Activated CD8-positive, alpha-beta T cell treated with anti-CD3 and anti-CD28 coated beads, Interleukin-2, amount 10 ng/mL, durations not matched to agents 7 days and 5 days (primary cell): ENCODE data around the gene CCDC88B. TPM values are rescaled to one million over a fixed set of nuclear protein-coding genes. Genes with fewer than 3 reads are reported as not detected.
"Not testable (repeated sequence)": the region's sequence is repeated elsewhere in the genome, so short reads cannot be mapped to it uniquely, and the experiment has no call there.

Experiments used
- ATAC-seq: fragments of 150-1000 bp; cut with Tn5 transposase; one replicate; pipeline ENCODE4 v1.10.0; 2021; ENCODE audit warnings: moderate library complexity
- CTCF ChIA-PET: fragments of 350-600 bp; sonication (Branson Sonifier 250); formaldehyde crosslinking; loops from one replicate; lab custom pipeline; 2021; ENCODE audit warnings: antibody characterized with exemption; lab: Charles Lee
- POLR2A ChIA-PET: fragments of 350-600 bp; sonication (Branson Sonifier 250); formaldehyde crosslinking; loops from one replicate; lab custom pipeline; 2021; ENCODE audit warnings: antibody characterized with exemption; lab: Charles Lee
- DNase-seq: peaks from one replicate; pipeline ENCODE4 v3.0.0-alpha.2; 2020
- H3K27ac Mint-ChIP-seq: one replicate; pipeline ENCODE4 v1.8.0; 2021; ENCODE audit warnings: mild to moderate bottlenecking, mixed read lengths
- H3K27me3 Mint-ChIP-seq: one replicate; pipeline ENCODE4 v1.8.0; 2021; ENCODE audit warnings: low read depth, mixed read lengths
- H3K36me3 Mint-ChIP-seq: one replicate; pipeline ENCODE4 v1.8.0; 2021; ENCODE audit warnings: low read depth, mixed read lengths
- H3K4me1 Mint-ChIP-seq: one replicate; pipeline ENCODE4 v1.8.0; 2021; ENCODE audit warnings: low read depth, mixed read lengths
- H3K4me3 Mint-ChIP-seq: one replicate; pipeline ENCODE4 v1.8.0; 2021; ENCODE audit warnings: mild to moderate bottlenecking, mixed read lengths
- H3K9me3 Mint-ChIP-seq: one replicate; pipeline ENCODE4 v1.8.0; 2022; ENCODE audit warnings: mixed read lengths; ENCODE audit not compliant: insufficient read depth
- total RNA-seq, 2 experiments: library from RNA; stranded (reverse); gene quantifications; one replicate each; pipeline ENCODE4 v1.2.3, GENCODE V29; 2021

Gene CCDC88B
- total RNA-seq, 2 experiments from 2014 or later, result 127 TPM

GRCh38 chr11:64306563-64306875, 33.5 kb upstream of the CCDC88B start:
- ATAC-seq (no peak), DNase-seq (no peak)
- Mint-ChIP-seq H3K27me3 (no peaks in the 10 kb centered on the region), H3K9me3 (no peaks in the 10 kb centered on the region), H3K4me3 (peak overlapping the region; percentile 95), H3K4me1 (peaks cover 52% of the 10 kb centered on the region), H3K27ac (peak overlapping the region; percentile 91), H3K36me3 (peaks cover 23% of the 10 kb centered on the region)
- ChIA-PET CTCF (interaction anchor here (1.9 kb wide), 1 partner anchor 25 kb away, joined by 7 read pairs; no protein-coding TSS in a partner anchor), POLR2A (interaction anchor here (0.7 to 5.5 kb wide), 2 partner anchors 11 to 35 kb away, joined by 4 to 39 read pairs; partner anchors contain the start of genes PRDX5 and TRMT112)

GRCh38 chr11:64306876-64307622, 33.0 kb upstream of the CCDC88B start:
- CTCF ChIA-PET, result interaction anchor here (1.3 to 1.9 kb wide), 2 partner anchors 11 to 24 kb away, joined by 4 to 7 read pairs; partner anchors contain the start of genes PRDX5 and TRMT112
- H3K27me3 Mint-ChIP-seq, result no peaks in the 10 kb centered on the region
- peak overlapping the region; percentile 91 for H3K27ac Mint-ChIP-seq
- H3K9me3 Mint-ChIP-seq, result no peaks in the 10 kb centered on the region
- H3K4me3 Mint-ChIP-seq, result peak overlapping the region; percentile 95
- POLR2A ChIA-PET, result interaction anchor here (0.7 to 5.5 kb wide), 2 partner anchors 10 to 36 kb away, joined by 4 to 39 read pairs; partner anchors contain the start of genes PRDX5 and TRMT112
- DNase-seq (no peak), ATAC-seq (no peak)
- peaks cover 49% of the 10 kb centered on the region for H3K4me1 Mint-ChIP-seq
- peaks cover 23% of the 10 kb centered on the region for H3K36me3 Mint-ChIP-seq

- not testable (repeated sequence) for DNase-seq, ATAC-seq, H3K9me3 Mint-ChIP-seq, H3K27me3 Mint-ChIP-seq
- CTCF ChIA-PET, result interaction anchor here (1.3 to 1.9 kb wide), 2 partner anchors 10 to 24 kb away, joined by 4 to 7 read pairs; partner anchors contain the start of genes PRDX5 and TRMT112
- peak overlapping the region; percentile 22 for H3K4me3 Mint-ChIP-seq
- H3K27ac Mint-ChIP-seq, result peak overlapping the region; percentile 30
- peaks cover 54% of the 10 kb centered on the region for H3K4me1 Mint-ChIP-seq
- peaks cover 28% of the 10 kb centered on the region for H3K36me3 Mint-ChIP-seq
- POLR2A ChIA-PET, result interaction anchor here (0.7 to 5.5 kb wide), 2 partner anchors 10 to 1472 kb away, joined by 3 to 39 read pairs; partner anchors contain the start of genes PRDX5 and TRMT112
Observed at GRCh38 chr11:64307795-64308194, 32.2 kb upstream of the CCDC88B start.

GRCh38 chr11:64312947-64313346, 27.1 kb upstream of the CCDC88B start:
- CTCF ChIA-PET, result interaction anchor here (1.2 to 1.3 kb wide), 2 partner anchors 9 to 19 kb away, joined by 3 to 6 read pairs; no protein-coding TSS in a partner anchor
- peaks cover 46% of the 10 kb centered on the region for H3K36me3 Mint-ChIP-seq
- POLR2A ChIA-PET, result no interaction called here
- DNase-seq (no peak), ATAC-seq (no peak)
- no peak overlapping the region for H3K4me3 Mint-ChIP-seq
- no peaks in the 10 kb centered on the region for H3K9me3 Mint-ChIP-seq
- peak overlapping the region; percentile 60 for H3K27ac Mint-ChIP-seq
- no peaks in the 10 kb centered on the region for H3K27me3 Mint-ChIP-seq
- peaks cover 38% of the 10 kb centered on the region for H3K4me1 Mint-ChIP-seq

GRCh38 chr11:64313491-64314145, 26.4 kb upstream of the CCDC88B start:
- Mint-ChIP-seq H3K4me3 (no peak overlapping the region), H3K36me3 (peaks cover 46% of the 10 kb centered on the region), H3K27me3 (no peaks in the 10 kb centered on the region), H3K9me3 (no peaks in the 10 kb centered on the region), H3K27ac (peak overlapping the region; percentile 60), H3K4me1 (peaks cover 43% of the 10 kb centered on the region)
- no peak for DNase-seq
- no peak for ATAC-seq
- ChIA-PET POLR2A (no interaction called here), CTCF (interaction anchor here (1.2 to 1.3 kb wide), 2 partner anchors 9 to 18 kb away, joined by 3 to 6 read pairs; no protein-coding TSS in a partner anchor)

- Mint-ChIP-seq H3K27me3 (no peaks in the 10 kb centered on the region), H3K4me3 (no peak overlapping the region), H3K27ac (no peak overlapping the region), H3K9me3 (no peaks in the 10 kb centered on the region), H3K36me3 (peaks cover 45% of the 10 kb centered on the region), H3K4me1 (peaks cover 49% of the 10 kb centered on the region)
- DNase-seq, result no peak
- ChIA-PET POLR2A (no interaction called here), CTCF (no interaction called here)
- no peak for ATAC-seq
Observed at GRCh38 chr11:64314146-64314804, 25.7 kb upstream of the CCDC88B start.

- H3K27ac Mint-ChIP-seq, result peak overlapping the region; percentile 12
- peaks cover 43% of the 10 kb centered on the region for H3K36me3 Mint-ChIP-seq
- ATAC-seq (no peak), DNase-seq (no peak)
- no peak overlapping the region for H3K4me3 Mint-ChIP-seq
- no peaks in the 10 kb centered on the region for H3K27me3 Mint-ChIP-seq
- ChIA-PET POLR2A (no interaction called here), CTCF (no interaction called here)
- peaks cover 53% of the 10 kb centered on the region for H3K4me1 Mint-ChIP-seq
- no peaks in the 10 kb centered on the region for H3K9me3 Mint-ChIP-seq
Observed at GRCh38 chr11:64314805-64315561, 25.0 kb upstream of the CCDC88B start.

GRCh38 chr11:64315667-64316526, 24.1 kb upstream of the CCDC88B start:
- Mint-ChIP-seq H3K27ac (peak overlapping the region; percentile 100), H3K4me1 (peaks cover 57% of the 10 kb centered on the region), H3K36me3 (peaks cover 45% of the 10 kb centered on the region), H3K4me3 (peak overlapping the region; percentile 89)
- not testable (repeated sequence) for H3K27me3 Mint-ChIP-seq, DNase-seq, ATAC-seq, H3K9me3 Mint-ChIP-seq
- POLR2A ChIA-PET, result interaction anchor here (2.5 to 3.9 kb wide), 5 partner anchors 10 to 109 kb away, joined by 18 to 44 read pairs (median 37); partner anchors contain the start of genes CCDC88B, ESRRA and FERMT3
- CTCF ChIA-PET, result interaction anchor here (1.0 to 5.3 kb wide), 6 partner anchors 13 to 133 kb away, joined by 3 to 137 read pairs (median 14); partner anchors contain the start of genes ESRRA and FERMT3

- no peaks in the 10 kb centered on the region for H3K9me3 Mint-ChIP-seq
Observed at GRCh38 chr11:64316672-64317324, 23.2 kb upstream of the CCDC88B start.

More at GRCh38 chr11:64316672-64317324, 23.2 kb upstream of the CCDC88B start:
- peak overlapping the region; percentile 100 for H3K27ac Mint-ChIP-seq
- peaks cover 47% of the 10 kb centered on the region for H3K36me3 Mint-ChIP-seq
- ChIA-PET POLR2A (interaction anchor here (0.7 to 3.9 kb wide), 18 partner anchors 11 to 509 kb away, joined by 3 to 44 read pairs (median 6); partner anchors contain the start of genes CCDC88B, ESRRA, FERMT3 and PPP1R14B), CTCF (interaction anchor here (0.7 to 5.3 kb wide), 23 partner anchors 8 to 801 kb away, joined by 3 to 137 read pairs (median 5); partner anchors contain the start of genes BAD, CCDC88B, ESRRA and FERMT3)
- H3K4me1 Mint-ChIP-seq, result peaks cover 55% of the 10 kb centered on the region
- peak overlapping the region; percentile 89 for H3K4me3 Mint-ChIP-seq
- ATAC-seq, result peak; percentile 7
- peak; percentile 59 for DNase-seq
- H3K27me3 Mint-ChIP-seq, result no peaks in the 10 kb centered on the region
